HL-60/S4 (cell line): ENCODE results near the gene EFS.
"Not testable (repeated sequence)": the region's sequence is repeated elsewhere in the genome, so short reads cannot be mapped to it uniquely, and the experiment has no call there.

Experiments used
- in situ Hi-C: fragments of 300-500 bp; cut with MboI; formaldehyde crosslinking; loops from 2 replicates; pipeline ENCODE4 v1.14.3; 2022; ENCODE audit warnings: low sequenced_read_pairs

Gene EFS

DNA sequence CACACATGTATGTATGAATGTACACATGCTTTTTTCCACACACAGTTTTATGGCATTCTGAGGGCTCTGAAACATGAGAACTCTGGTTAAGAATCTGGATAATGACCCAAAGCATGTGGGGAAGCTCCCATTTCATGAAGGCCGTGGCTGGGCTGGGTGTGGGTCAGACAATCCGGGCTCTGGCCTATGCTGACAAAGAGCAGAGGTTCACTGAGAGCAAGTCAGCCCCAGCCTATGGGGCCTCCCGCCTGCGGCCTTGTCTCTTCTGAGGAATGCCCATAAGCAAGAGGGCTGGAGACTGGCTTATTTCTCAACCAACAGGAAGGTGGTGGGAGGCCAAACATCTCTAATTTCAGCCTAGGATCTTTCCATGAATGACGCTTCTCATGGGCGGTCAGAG is 34.6 kb upstream of the EFS start:
- in situ Hi-C loops: no loop called here

DNA sequence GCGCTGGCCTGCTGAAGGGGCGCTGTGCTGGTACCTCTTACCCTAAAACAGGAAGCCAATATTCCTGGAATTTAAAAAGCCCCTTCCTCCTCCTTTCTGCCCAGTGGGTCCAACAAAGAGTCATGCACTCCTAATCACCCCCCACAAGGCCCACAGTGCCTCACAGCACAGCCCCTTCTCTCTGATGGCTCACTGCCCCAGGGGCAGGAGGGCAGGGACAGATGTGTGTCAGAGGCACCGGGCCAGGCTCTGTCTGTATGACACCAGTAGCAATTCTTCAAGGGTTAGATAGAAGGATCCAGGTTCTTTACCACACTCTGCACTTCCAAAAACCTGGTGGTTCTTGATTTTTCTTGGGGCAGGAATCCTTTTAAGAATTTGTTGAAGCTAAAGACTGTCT is 34.2 kb upstream of the EFS start:
- in situ Hi-C loops: no loop called here

DNA sequence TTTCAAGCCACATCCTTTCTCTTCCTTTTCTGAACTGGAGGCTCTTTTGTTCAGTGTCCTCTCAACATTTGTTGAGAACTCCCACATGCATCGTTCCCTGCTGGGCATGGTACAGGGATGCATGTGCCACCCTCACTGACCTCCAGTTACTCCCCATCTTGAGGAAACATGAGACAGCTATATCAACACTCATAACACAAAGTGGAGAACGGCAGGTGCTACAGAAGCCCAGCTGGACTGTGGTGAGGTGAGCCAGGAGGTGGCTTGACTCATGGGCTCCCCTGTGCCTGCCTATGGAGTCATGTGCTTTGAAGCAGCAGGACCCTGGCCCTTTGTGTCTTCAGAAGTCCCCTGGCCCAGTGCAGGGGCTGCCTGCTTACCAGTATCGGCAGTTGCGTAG is 33.4 kb upstream of the EFS start:
- in situ Hi-C loops: no loop called here

DNA sequence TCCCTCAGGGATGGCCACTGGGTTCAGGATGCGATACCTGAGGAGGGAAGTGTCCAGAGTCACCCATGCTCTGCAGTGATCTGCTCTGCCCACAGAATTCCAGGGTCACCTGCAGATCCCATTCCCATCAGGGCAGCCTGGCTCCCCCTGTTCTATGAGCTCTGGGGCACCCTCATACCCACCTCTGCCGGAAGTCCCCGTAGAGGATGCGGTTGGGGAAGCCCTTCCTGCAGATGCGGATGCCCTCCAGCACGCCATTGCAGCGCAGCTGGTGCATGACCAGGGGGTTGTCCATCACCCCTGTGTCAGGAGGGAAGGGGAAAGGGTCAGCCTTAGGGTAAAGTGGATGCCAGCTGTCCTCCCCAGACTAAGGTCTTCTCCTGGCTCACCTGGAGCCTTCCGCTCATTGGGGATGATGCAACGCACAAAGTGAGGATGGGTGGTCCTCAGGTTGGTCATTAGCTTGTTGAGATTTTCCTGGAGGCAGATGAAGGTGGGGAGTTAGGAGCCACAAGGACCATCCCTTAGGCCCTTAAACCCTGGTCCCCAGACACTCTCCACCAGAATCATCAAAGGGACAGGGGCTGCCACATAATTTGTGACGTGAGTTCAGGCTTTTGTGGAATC is 31.9 kb upstream of the EFS start:
- in situ Hi-C loops: no loop called here

DNA sequence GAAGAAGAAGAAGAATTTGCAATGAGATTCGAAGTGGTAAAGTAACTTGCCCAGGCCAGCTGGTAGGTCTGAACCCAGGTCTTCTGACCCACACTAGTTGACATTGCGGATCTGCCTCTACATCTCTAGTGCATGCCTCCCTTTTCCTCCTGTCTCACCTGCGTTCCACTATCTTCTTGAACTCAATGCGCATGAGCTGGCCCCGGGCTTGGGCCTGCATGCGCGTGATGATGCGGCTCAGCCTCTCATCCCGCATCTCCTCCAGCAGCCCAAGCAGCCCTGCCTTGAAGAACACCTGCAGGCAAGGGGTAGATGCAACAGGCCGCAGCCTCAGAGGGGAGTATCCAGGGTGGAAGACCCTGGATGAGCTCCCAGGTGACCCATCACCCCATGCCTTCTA is 31.2 kb upstream of the EFS start:
- in situ Hi-C loops: no loop called here

DNA sequence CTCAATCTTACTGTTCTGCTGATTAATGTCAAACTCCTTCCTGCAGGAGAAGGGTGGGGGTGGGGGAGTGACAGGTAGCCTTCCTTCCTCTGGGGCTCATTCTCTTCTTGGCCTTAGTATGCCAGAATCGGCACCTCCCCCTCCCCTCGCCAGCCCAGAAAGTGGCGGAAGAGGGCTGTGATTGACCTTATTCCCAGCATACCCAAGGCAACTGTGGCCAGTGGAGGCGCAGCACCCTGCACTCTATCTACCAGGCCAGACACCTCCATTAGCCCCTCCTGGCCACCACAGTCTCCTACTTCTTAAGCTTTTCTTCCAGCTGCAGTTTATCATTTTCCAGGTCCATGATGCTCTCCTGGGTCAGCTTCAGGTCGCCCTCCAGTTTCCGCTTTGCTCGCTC is 27.6 kb upstream of the EFS start:
- in situ Hi-C loops: no loop called here

DNA sequence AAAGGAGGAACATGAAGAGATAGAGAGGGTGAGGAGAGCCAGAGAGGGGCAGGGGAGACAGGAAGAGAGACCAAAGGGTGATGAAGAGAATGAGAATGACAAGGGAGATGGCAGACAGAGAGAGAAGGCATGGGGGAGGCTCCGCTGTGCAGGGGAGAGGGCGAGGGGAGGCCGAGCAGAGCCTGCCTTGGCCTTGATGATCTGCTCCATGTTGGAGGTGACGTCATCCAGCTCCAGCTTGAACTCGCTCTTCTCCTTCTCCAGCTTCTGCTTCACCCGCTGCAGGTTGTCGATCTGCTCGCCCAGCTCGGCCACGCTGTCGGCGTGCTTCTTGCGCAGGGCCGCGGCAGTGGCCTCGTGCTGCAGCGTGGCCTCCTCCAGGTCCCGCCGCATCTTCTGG is 24.9 kb upstream of the EFS start:
- in situ Hi-C loops: not testable (repeated sequence)

DNA sequence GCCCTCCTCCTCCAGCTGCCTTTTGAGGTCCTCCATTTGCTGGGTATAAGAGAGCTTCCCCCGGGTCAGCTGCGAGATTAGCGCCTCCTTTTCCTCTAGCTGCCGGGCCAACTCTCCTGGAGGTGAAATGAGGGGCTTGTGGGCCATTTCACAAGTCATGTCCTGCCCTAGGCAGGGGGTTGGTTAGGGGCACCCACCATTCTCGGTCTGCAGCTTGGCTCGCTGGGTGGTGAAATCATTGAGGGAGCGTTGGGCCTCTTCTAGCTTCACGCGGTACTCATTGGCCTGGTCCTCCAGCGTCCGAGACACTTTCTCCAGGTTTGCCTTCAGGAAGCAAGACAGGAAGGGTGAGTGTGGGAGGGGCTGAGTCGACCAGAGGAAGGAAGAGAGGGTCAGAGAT is 24.4 kb upstream of the EFS start:
- in situ Hi-C loops: no loop called here

DNA sequence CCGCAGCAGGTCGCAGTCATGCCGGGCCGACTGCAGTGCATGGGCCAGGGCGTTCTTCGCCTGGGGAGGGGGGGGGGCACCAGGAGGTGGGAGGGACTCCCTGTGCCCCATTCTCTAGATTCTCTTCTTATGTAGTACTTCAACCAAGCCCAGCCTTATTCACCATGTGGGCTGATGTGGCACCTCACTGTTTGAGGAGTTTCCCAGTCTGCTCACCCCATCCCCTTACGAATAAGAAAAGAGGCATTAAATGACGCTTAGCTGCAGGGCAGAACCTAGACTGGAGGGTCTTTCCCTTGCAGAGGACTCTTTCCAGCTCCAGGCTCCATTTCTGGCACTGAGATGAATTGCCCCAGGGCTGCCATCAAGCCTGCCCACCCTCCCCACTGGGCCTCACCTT is 24.0 kb upstream of the EFS start:
- in situ Hi-C loops: no loop called here

DNA sequence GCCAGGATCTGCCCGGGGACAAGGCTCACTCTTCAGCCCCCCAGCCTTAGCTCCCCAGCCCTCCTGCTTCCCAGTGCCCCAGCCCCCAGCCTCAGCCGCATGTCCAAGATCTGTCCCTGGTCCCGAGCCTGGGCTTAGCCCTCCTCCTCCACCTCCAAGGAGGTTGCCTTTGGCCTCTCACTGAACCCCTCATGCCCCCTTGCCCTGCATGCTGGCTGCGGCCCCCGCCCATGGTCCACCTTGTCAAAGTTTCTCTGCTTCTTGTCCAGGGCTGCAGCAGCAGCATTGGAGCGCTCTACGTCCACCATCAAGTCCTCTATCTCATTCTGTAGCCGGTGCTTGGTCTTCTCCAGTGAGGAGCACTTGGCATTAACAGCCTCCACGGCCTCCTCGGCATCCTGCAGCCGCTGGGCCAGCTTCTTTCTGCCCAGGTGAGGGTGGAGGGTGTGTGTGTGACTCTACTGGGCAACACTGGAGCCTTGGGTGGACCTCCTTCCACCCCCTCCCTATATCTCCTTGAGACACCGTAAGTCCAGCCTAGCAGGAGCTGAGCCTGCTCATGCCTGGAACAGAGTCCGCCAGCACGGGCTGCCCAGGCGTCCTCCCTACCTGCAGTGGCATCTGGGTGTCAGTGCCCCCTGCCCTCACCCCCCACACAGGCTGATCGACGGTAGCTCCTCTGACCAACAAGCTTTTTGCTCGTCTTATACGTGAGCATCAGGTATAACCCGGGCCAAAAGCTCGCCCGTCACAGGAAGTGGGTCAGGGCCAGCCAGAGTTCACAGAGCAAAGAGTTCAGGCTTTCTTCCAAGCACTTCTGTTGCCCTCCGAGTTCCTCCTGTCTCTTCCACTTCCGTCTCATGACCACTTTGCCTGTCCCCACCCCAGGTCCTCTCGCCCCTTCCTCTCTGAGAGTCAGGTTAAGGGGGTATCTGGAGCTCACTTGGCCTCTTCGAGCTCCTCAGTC is 23.2 kb upstream of the EFS start:
- in situ Hi-C loops: no loop called here

DNA sequence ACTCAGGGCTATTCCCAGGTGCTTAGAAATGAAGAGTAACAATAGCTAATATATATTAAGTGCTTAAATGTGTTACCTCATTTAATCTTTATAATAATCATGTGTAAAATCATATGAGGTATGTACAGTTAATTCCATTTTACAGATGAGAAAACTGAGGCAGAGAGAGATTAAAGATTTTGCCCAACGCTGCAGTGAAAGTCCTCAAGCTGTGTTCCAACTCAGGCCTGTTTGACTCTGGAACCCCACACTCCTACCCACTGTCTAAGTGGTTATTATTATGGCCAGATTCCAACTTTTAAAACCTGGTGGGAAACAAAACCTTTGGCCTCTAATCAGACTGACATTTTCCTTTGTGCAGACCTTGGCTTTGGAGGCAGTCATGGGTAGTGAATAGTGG is 22.0 kb upstream of the EFS start:
- in situ Hi-C loops: no loop called here

DNA sequence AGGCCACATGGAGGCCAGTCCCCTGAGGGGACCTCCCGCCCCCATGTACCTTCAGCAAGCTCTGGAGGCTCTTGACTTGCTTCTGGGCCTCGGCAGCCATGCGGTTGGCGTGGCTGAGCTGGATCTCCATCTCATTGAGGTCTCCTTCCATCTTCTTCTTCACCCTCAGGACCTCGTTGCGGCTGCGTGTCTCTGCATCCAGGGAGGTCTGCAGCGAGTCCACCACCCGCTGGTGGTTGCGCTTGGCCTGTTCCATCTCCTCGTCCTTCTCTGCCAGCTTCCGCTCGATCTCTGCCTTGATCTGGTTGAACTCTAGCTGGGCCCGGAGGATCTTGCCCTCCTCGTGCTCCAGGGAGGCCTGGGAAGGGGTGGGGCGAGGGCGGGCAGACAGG is 21.3 kb upstream of the EFS start:
- in situ Hi-C loops: not testable (repeated sequence)

DNA sequence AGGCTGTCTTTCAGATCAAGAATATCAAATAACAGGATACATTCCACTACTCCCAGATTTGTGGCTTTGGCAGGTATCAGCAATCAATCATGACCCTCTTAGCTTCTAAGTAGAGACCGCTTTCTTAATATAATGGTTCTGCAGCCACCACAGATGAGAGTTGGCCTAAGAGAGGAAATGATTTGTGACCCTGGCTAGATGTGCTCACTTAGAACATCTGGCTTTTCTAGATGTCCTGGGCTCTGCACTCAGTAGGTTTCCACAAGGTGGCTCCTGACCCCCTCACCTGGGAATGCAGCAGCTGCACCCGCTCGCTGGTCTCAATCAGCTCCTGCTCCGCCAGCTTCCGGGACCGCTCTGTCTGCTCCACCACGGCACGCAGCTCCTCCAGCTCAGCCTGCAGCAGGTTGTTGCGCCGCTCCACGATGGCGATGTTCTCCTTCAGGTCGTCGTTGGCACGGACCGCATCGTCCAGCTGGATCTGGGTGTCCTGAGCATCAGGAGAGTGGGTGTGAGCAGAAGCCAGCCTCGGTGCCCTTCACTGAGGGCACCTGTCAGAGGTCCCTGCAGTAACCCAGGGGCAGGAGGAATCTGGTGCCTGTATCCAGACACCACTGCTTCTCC is 20.8 kb upstream of the EFS start:
- in situ Hi-C loops: no loop called here

DNA sequence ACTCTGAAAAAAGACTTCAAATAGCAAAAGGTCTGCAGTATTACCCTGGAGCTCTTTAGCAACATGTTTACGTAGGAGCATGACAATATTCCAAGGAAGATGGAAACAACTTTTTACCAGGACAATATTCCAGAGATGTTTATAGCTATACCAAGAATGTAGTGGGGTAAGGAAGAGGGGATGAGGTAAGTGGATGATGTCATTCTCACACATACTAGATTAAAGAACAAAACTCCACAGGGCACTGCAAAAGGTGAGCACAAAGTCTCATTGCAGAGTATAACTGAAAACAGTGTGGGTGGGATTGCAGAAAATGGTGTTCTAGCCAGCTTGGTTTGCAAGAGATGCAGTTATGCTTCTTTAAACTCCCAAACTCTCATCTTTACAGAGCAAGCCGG is 20.3 kb upstream of the EFS start:
- in situ Hi-C loops: no loop called here

DNA sequence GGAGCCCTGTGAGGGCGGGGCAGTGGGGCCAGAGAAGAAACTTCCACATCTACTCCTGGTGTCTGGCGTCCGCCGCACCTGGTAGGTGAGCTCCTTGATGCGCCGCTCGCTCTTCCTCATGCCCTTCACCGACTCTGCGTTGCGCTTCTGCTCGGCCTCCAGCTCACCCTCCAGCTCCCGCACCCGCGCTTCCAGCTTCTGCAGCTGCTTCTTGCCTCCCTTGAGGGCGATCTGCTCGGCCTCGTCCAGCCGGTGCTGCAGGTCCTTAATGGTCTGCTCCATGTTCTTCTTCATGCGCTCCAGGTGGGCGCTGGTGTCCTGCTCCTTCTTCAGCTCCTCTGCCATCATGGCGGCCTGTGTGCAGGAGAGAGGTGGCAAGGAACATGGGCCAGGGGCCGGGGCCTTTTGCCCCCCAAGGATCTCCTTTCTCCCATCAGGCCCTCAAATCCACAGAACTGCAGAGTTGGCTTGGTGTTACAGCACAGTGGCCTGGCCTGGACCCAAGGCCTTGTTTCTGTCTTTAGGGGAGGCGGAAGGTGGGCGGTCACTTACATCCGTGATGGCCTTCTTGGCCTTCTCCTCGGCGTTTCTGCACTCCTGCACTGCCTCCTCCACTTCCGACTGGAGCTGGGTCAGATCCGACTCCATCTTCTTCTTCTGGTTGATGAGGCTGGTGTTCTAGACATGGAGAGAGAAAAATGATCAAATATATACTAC is 19.6 kb upstream of the EFS start:
- in situ Hi-C loops: no loop called here

DNA sequence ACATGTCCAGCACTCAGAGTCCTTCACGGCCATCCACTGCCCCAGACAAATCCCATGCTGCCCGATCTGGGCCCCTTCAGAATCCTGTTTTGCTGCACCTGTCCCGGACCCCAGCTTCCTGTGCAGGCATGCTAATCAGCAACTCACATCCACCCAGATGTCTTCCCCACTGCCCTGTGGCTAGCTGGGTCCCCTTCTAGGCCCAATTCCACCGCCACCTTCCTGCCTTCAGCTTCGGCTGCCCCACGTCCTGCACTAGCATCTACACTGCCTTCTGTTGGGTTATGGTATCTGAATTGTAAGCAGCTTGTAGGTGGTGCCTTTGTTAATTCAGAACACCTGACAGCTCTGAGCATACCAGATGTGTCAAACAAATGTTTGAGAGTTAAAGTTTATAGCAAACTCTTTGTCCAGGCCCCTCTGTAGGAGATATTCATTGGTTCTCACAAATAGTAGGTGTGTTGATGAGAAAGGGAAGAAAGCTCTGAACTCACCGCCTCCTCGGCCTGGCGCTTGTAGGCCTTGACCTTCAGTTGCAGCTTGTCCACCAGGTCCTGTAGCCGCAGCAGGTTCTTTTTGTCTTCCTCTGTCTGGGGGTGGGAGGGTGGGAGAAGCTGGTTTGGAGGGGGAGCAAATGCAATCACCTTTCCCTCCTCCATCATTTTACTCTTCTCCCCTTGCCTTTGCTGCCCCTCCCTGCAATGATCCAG is 17.9 kb upstream of the EFS start:
- in situ Hi-C loops: no loop called here

DNA sequence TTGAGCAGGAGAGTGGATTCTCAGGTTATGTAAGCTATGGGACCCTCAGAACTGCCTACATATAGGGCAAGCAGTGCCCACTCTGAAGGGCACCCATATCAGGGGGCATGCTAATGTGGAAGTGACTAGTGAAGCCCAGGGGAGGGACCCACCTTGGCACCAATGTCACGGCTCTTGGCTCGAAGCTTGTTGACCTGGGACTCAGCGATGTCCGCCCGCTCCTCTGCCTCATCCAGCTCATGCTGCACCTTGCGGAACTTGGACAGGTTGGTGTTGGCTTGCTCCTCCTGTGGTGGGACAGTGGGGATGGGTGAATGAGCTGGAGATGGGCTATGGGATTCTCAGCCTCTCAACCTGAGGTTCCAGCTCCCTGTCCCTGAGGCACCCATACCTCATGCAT is 17.3 kb upstream of the EFS start:
- in situ Hi-C loops: no loop called here

DNA sequence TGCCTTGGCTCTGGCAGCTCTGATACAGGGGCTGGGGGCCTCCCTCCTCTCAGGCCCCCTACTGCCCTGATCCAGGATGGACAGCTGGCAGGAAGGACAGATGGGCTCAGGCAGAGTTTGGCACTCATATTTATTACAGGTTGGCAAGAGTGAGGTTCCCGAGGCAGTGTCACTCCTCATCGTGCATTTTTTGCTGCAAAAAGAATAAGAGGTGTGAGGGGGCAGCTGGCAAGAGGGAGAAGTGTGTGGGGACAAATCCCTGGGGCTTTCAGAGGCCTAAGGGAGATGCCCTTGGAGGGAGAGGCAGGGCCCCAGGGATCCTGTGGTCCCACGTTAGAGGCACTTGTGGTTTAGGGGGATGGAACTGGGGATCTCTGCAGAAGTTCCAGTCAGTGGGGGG is 16.9 kb upstream of the EFS start:
- in situ Hi-C loops: no loop called here

DNA sequence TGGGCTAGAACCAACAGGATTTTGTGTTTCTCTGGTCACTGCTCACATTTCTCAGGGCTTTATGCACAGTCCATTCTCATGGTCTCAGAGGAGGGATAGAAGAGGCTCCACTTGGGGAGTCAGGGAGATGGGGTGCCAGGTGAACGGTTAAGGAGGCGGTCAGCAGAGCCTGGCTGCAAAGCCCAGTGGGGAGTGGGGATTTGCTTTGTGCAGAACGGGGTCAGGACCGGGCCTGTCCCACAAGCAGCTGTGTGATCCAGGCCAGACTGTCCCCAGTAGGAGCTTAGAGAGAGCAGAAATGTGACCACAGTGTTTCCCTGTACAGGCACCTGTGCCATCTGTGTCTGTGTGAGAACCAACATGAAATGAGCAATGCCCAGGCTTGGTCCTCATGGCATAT is 16.0 kb upstream of the EFS start:
- in situ Hi-C loops: no loop called here

DNA sequence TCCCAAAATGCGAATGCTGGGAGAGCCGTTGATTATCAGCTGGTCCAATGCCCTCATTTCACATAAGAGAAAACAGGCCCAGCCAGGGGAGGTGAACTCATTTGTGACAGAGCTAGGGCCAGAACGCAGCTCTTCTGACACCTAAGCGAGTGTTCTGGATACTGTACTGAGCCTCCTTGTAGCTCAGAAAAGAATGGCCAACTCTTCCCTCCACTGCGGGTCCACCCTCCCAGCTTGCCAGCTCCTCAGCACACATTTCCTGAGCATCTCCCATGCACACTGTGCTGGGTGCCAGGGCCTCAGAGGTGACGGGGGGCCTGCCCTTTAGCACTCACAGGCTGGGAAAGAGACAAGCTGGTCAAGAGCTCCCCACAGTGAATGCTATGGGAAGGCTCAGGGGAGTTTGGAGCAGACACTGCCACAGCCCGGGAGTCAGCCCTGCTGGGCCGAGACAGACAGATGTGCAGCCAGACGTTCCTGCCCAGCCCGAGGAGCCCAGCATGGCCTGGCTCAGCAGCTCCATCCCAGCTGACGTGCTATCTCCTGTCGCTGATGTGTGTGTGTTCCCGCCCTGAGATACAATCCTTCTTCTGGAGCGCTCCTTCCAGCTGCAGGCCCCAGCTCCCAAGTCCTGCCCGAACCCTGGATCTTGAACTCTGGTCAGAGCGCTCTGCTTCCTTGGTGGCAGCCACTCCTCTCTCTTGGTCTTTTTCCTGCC is 15.4 kb upstream of the EFS start:
- in situ Hi-C loops: no loop called here
